ENCODE results near the gene AHNAK.

DNA sequence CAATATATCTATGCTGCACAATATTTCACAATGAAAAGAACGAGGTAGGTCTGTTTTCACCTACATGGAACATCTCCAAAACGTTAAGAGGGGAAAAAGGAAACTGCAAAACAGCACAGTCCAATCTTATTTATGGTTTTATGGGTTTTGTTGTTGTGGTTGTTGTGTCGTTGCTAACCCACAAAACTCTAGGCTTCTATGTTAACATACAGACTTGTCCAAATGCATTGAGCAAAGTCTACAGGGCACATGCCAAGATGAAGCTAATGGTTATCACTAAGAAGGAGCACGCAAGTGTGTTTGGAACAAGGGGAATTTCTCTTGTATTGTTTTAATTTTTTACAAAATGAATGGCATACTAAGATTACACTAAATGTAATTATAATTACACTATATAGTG lies 48.6 kb downstream of the AHNAK start:
- TF ChIP-seq, protein P1, sequence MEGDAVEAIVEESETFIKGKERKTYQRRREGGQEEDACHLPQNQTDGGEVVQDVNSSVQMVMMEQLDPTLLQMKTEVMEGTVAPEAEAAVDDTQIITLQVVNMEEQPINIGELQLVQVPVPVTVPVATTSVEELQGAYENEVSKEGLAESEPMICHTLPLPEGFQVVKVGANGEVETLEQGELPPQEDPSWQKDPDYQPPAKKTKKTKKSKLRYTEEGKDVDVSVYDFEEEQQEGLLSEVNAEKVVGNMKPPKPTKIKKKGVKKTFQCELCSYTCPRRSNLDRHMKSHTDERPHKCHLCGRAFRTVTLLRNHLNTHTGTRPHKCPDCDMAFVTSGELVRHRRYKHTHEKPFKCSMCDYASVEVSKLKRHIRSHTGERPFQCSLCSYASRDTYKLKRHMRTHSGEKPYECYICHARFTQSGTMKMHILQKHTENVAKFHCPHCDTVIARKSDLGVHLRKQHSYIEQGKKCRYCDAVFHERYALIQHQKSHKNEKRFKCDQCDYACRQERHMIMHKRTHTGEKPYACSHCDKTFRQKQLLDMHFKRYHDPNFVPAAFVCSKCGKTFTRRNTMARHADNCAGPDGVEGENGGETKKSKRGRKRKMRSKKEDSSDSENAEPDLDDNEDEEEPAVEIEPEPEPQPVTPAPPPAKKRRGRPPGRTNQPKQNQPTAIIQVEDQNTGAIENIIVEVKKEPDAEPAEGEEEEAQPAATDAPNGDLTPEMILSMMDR (IDR thresholded peaks at IDR 0.05; ENCODE audit: low read depth, low read length, missing input control) = no peak
- TF ChIP-seq TAF1 (conservative IDR thresholded peaks at IDR 0.05) (no peak), NR2F2 (IDR thresholded peaks at IDR 0.05) (no peak), YY1 (IDR thresholded peaks at IDR 0.05) (no peak), RAD21 (IDR thresholded peaks at IDR 0.05) (no peak), GABPA (IDR thresholded peaks at IDR 0.05 in 1 of 2, conservative IDR thresholded peaks at IDR 0.05 in 1 of 2) (no peak), FOXA2 (IDR thresholded peaks at IDR 0.05) (no peak), JUND (IDR thresholded peaks at IDR 0.05) (no peak)
- TF ChIP-seq, protein P2, sequence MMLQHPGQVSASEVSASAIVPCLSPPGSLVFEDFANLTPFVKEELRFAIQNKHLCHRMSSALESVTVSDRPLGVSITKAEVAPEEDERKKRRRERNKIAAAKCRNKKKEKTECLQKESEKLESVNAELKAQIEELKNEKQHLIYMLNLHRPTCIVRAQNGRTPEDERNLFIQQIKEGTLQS (IDR thresholded peaks at IDR 0.05) = no peak
- TF ChIP-seq, protein P3, sequence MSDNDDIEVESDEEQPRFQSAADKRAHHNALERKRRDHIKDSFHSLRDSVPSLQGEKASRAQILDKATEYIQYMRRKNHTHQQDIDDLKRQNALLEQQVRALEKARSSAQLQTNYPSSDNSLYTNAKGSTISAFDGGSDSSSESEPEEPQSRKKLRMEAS (IDR thresholded peaks at IDR 0.05) = no peak
